ENCODE measurements around the gene TMEM217. TPM values are rescaled to one million over a fixed set of nuclear protein-coding genes. Genes with fewer than 3 reads are reported as not detected.

The TMEM217 gene
- total RNA-seq, 1 donor from 2014 or later: not detected

DNA sequence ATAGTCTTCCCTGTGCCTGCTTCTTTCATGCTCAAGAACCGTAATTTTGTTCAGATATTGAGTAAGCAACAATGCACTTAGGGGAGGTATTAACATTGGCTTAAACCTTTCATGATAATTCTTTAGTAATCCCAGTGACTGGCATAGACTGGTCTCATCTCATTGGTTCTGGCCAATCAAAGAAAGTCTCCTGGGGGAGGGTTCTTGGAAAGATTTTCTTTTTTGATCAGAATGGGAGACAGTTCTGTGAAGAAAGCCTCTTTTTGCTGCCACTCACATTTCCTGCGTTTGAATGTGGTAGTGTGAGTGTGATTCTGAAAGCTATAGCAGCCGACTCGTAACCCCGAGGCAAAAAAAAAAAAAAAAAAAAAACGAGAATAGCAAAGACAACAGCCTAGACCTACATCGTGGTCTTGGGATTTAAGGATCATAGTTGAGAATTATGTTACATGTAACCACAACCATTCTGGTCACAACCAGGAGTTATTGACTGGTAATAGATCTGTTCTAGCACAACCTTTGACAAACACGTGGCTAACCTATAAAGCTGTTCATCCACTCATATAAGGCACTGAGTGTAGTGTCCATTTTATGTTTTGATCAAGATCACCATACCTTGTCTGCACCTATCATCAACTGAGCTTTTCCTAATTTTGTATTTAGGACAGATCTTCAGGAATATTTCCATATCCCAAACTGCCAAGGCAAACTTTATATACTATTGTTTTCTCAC, 15.1 kb upstream of the TMEM217 start:
- Histone ChIP-seq H3K27me3 (no peaks in the 10 kb centered on the region), H3K36me3 (peaks cover 0 to 11% of the 10 kb centered on the region in 2 donors), H3K27ac (no peak overlapping the region), H3K4me1 (no peaks in the 10 kb centered on the region), H3K9me3 (no peaks in the 10 kb centered on the region), H3K4me3 (no peak overlapping the region)
- no peak for DNase-seq (ENCODE audit: extremely low spot score in 2 of 2)
- TF ChIP-seq POLR2AphosphoS5 (IDR thresholded peaks at IDR 0.05; ENCODE audit: insufficient read depth in 1 of 2, low read depth in 1 of 2) (no peak), POLR2A (IDR thresholded peaks at IDR 0.05) (no peak)
- TF ChIP-seq, protein P1, sequence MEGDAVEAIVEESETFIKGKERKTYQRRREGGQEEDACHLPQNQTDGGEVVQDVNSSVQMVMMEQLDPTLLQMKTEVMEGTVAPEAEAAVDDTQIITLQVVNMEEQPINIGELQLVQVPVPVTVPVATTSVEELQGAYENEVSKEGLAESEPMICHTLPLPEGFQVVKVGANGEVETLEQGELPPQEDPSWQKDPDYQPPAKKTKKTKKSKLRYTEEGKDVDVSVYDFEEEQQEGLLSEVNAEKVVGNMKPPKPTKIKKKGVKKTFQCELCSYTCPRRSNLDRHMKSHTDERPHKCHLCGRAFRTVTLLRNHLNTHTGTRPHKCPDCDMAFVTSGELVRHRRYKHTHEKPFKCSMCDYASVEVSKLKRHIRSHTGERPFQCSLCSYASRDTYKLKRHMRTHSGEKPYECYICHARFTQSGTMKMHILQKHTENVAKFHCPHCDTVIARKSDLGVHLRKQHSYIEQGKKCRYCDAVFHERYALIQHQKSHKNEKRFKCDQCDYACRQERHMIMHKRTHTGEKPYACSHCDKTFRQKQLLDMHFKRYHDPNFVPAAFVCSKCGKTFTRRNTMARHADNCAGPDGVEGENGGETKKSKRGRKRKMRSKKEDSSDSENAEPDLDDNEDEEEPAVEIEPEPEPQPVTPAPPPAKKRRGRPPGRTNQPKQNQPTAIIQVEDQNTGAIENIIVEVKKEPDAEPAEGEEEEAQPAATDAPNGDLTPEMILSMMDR (IDR thresholded peaks at IDR 0.05): no peak
- intact Hi-C loops (cut with DNase I): no loop called here

DNA sequence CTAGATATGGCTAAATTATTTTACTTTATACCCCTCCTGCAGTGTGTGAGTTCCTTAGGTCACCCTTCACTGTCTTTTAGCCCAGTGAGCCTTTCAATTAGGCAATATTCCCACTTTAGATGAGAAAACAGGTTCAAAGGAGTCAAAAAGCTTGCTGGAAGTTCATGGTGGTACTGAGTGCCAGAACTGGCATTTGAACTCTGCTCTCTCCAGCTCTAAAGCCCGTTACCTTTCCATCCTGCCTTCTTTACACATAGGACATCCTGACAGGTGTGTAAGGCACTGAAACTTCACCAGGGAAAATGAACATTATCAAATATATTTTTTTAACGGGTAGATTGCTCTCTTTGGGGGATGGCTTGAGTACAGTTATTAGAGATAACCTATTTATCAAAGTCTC, 11.2 kb upstream of the TMEM217 start:
- intact Hi-C loops (cut with DNase I): no loop called here
- Histone ChIP-seq H3K27me3 (no peaks in the 10 kb centered on the region), H3K9me3 (no peaks in the 10 kb centered on the region), H3K27ac (no peak overlapping the region), H3K4me1 (no peaks in the 10 kb centered on the region), H3K36me3 (peaks cover 0 to 11% of the 10 kb centered on the region in 2 donors), H3K4me3 (no peak overlapping the region)
- TF ChIP-seq, protein P1 (IDR thresholded peaks at IDR 0.05): no peak
- no peak for TF ChIP-seq POLR2AphosphoS5 (IDR thresholded peaks at IDR 0.05; ENCODE audit: insufficient read depth in 1 of 2, low read depth in 1 of 2)
- TF ChIP-seq POLR2A (IDR thresholded peaks at IDR 0.05): no peak
- no peak for DNase-seq (ENCODE audit: extremely low spot score in 2 of 2)

DNA sequence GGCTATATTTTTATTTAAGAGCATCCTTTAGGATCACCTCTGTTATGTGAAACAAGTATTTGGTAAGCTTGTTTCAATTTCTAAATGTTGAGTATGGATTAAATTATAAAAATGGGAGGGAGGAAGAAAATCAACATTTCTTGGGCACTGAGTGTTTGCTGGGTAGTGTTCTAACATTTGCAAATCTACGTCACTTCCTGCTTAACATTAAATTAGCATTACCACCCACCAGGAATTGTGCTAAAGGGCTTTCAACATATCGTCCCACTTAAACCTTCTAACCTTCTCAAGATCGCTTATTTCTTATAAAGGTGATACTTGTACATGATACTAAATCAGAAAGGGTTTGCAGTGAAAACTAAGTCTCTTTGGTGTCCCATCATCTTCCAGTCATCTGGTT, 7.9 kb upstream of the TMEM217 start:
- DNase-seq (ENCODE audit: extremely low spot score in 2 of 2): no peak
- no peak for TF ChIP-seq POLR2A (IDR thresholded peaks at IDR 0.05)
- Histone ChIP-seq H3K9me3 (no peaks in the 10 kb centered on the region), H3K27me3 (no peaks in the 10 kb centered on the region), H3K27ac (no peak overlapping the region), H3K4me1 (peaks cover 27% of the 10 kb centered on the region), H3K36me3 (peaks cover 0 to 11% of the 10 kb centered on the region in 2 donors), H3K4me3 (no peak overlapping the region)
- intact Hi-C loops (cut with DNase I): no loop called here

DNA sequence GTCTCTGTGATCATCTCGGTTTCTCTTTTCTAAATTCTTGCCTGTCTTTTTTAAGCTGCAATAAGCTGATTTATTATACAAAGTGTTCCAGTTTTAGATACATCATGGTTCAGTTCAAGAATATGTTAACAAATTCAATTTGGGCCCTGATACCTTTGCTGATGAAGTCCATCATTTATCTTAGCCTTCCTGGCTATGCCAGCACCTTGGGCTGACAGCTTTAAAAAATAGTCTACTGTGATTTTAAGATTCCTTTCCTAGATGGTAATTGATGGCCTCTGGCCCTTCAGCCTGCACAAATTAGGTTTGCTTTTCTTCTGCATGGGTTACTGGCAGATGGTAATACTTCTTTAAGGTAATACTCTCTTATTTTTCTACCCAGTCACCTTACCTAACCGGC, 7.1 kb upstream of the TMEM217 start:
- Histone ChIP-seq H3K27me3 (no peaks in the 10 kb centered on the region), H3K27ac (no peak overlapping the region), H3K36me3 (peaks cover 0 to 6% of the 10 kb centered on the region in 2 donors), H3K4me1 (peaks cover 35% of the 10 kb centered on the region), H3K4me3 (no peak overlapping the region), H3K9me3 (no peaks in the 10 kb centered on the region)
- intact Hi-C loops (cut with DNase I): no loop called here
- TF ChIP-seq, protein P1 (IDR thresholded peaks at IDR 0.05): no peak
- TF ChIP-seq POLR2AphosphoS5 (IDR thresholded peaks at IDR 0.05; ENCODE audit: insufficient read depth in 1 of 2, low read depth in 1 of 2) (no peak), POLR2A (IDR thresholded peaks at IDR 0.05) (no peak)
- DNase-seq (ENCODE audit: extremely low spot score in 2 of 2): no peak

DNA sequence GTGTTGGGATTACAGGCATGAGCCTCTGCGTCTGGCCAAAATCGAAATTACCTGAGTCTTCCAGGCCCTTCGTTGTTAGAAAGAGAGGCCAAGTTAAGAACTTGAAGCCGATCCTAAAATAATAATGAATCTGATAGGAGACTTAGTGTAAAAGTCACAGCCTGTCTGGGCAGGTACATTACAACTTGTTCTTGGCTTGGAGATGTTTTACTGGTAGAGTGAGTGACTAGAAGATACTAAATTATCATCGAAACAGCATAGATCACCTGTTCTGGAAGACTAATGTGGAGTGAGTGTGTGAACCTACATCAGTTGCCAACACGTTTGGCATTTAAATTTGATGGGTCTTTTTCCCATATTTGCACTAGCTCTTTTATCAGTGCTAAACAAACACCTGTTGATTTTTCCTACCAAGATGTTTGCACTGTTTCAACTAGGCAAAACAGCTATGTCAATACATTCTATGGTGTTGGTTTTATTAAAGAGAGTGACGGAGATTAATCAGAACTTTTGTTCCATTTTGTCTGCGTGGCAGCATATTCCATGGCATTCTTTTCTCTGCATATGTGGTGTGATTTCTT, 4.6 kb upstream of the TMEM217 start:
- H3K27me3 ChIP-seq: no peaks in the 10 kb centered on the region
- H3K4me1 ChIP-seq: peaks cover 55% of the 10 kb centered on the region
- H3K4me3 ChIP-seq: no peak overlapping the region
- no peak overlapping the region for H3K27ac ChIP-seq
- no peak for DNase-seq (ENCODE audit: extremely low spot score in 2 of 2)
- TF ChIP-seq, protein P1 (IDR thresholded peaks at IDR 0.05): no peak
- TF ChIP-seq POLR2AphosphoS5 (IDR thresholded peaks at IDR 0.05; ENCODE audit: insufficient read depth in 1 of 2, low read depth in 1 of 2) (peak in 1 of 2 donors; percentile 55), POLR2A (IDR thresholded peaks at IDR 0.05) (no peak)
- intact Hi-C loops (cut with DNase I): no loop called here
- H3K36me3 ChIP-seq: no peaks in the 10 kb centered on the region
- H3K9me3 ChIP-seq: no peaks in the 10 kb centered on the region
